Activated T-helper 1 cell treated with anti-CD3 and anti-CD28 coated beads, Interleukin-12 subunit alpha, Interleukin-12 subunit beta, Interleukin-2, Interleukin-4 antibody, amounts not matched to agents 30 ng/mL and 10 ng/mL and 1 ng/mL, durations not matched to agents 14 hours and 24 hours and 36 hours (primary cell): ENCODE measurements around the gene HDAC8. TPM values are rescaled to one million over a fixed set of nuclear protein-coding genes. Genes with fewer than 3 reads are reported as not detected.
"Not testable (repeated sequence)": the region's sequence is repeated elsewhere in the genome, so short reads cannot be mapped to it uniquely, and the experiment has no call there.

Experiments used
- DNase-seq: peaks from one replicate; pipeline ENCODE4 v3.0.0; 2021; ENCODE audit warnings: low spot score
- H3K27ac Mint-ChIP-seq: one replicate; pipeline ENCODE4 v1.8.0; 2021; ENCODE audit warnings: mild to moderate bottlenecking, mixed read lengths
- H3K27me3 Mint-ChIP-seq: one replicate; pipeline ENCODE4 v1.8.0; 2022; ENCODE audit warnings: mild to moderate bottlenecking, moderate library complexity, mixed read lengths; ENCODE audit not compliant: insufficient read depth
- H3K36me3 Mint-ChIP-seq: one replicate; pipeline ENCODE4 v1.8.0; 2021; ENCODE audit warnings: low read depth, mixed read lengths
- H3K4me1 Mint-ChIP-seq: one replicate; pipeline ENCODE4 v1.8.0; 2021; ENCODE audit warnings: low read depth, mixed read lengths
- H3K4me3 Mint-ChIP-seq: one replicate; pipeline ENCODE4 v1.8.0; 2021; ENCODE audit warnings: mild to moderate bottlenecking, moderate library complexity, mixed read lengths
- H3K9me3 Mint-ChIP-seq: one replicate; pipeline ENCODE4 v1.8.0; 2021; ENCODE audit warnings: mixed read lengths
- intact Hi-C: fragments of 100-400 bp; cut with micrococcal nuclease; formaldehyde crosslinking; loops from one replicate; pipeline ENCODE4 v1.15.1; 2024
- total RNA-seq: library from RNA; stranded (reverse); gene quantifications from 2 replicates; pipeline ENCODE4 v1.2.3, GENCODE V29; 2022

HDAC8 gene
- total RNA-seq, 1 donor from 2014 or later, result 30.6 TPM

- H3K4me3 Mint-ChIP-seq, result no peak overlapping the region
- H3K4me1 Mint-ChIP-seq, result no peaks in the 10 kb centered on the region
- no peaks in the 10 kb centered on the region for H3K9me3 Mint-ChIP-seq
- DNase-seq, result no peak
- H3K27ac Mint-ChIP-seq, result no peak overlapping the region
- no peaks in the 10 kb centered on the region for H3K27me3 Mint-ChIP-seq
- intact Hi-C loops, result no loop called here
- peaks cover 16% of the 10 kb centered on the region for H3K36me3 Mint-ChIP-seq
These were observed 102.5 kb downstream of the HDAC8 start for GRCh38 chrX:72470117-72470516.

DNA sequence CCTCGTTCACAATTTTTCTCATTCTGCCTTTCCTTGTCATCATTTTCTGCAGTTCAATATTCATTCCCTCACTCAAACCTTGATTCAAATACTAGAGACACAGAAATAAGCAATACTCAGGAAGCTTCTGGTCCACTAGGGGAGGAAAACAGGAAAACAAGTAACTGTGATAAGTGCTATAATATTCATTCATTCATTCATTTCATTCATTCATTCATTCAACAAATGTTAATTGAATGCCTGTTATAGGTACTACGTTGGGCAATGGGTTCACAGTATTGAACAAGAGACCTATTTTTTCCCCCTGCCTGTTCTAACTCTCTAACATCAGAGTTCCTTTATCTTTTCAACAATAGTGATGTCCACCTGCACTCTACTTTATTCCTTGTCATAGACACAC, 104.0 kb downstream of the HDAC8 start:
- intact Hi-C loops, result no loop called here
- Mint-ChIP-seq H3K4me3 (no peak overlapping the region), H3K9me3 (no peaks in the 10 kb centered on the region), H3K36me3 (peaks cover 22% of the 10 kb centered on the region), H3K4me1 (no peaks in the 10 kb centered on the region), H3K27ac (no peak overlapping the region), H3K27me3 (no peaks in the 10 kb centered on the region)
- no peak for DNase-seq

GRCh38 chrX:72467135-72467534, 105.5 kb downstream of the HDAC8 start:
- H3K4me1 Mint-ChIP-seq, result no peaks in the 10 kb centered on the region
- H3K4me3 Mint-ChIP-seq, result no peak overlapping the region
- no peaks in the 10 kb centered on the region for H3K9me3 Mint-ChIP-seq
- H3K27ac Mint-ChIP-seq, result no peak overlapping the region
- no peak for DNase-seq
- intact Hi-C loops, result no loop called here
- H3K27me3 Mint-ChIP-seq, result no peaks in the 10 kb centered on the region
- H3K36me3 Mint-ChIP-seq, result peaks cover 25% of the 10 kb centered on the region

GRCh38 chrX:72466493-72466892, 106.2 kb downstream of the HDAC8 start:
- H3K36me3 Mint-ChIP-seq, result peaks cover 26% of the 10 kb centered on the region
- H3K9me3 Mint-ChIP-seq, result no peaks in the 10 kb centered on the region
- no peak overlapping the region for H3K4me3 Mint-ChIP-seq
- H3K4me1 Mint-ChIP-seq, result no peaks in the 10 kb centered on the region
- H3K27me3 Mint-ChIP-seq, result no peaks in the 10 kb centered on the region
- no peak overlapping the region for H3K27ac Mint-ChIP-seq
- no peak for DNase-seq
- intact Hi-C loops, result no loop called here

GRCh38 chrX:72465889-72466288, 106.8 kb downstream of the HDAC8 start:
- Mint-ChIP-seq H3K27ac (no peak overlapping the region), H3K27me3 (no peaks in the 10 kb centered on the region), H3K4me1 (no peaks in the 10 kb centered on the region), H3K36me3 (peaks cover 26% of the 10 kb centered on the region), H3K9me3 (no peaks in the 10 kb centered on the region), H3K4me3 (no peak overlapping the region)
- intact Hi-C loops, result no loop called here
- DNase-seq, result no peak

- H3K27me3 Mint-ChIP-seq, result no peaks in the 10 kb centered on the region
- peaks cover 16% of the 10 kb centered on the region for H3K36me3 Mint-ChIP-seq
- no peak overlapping the region for H3K4me3 Mint-ChIP-seq
- intact Hi-C loops, result no loop called here
- H3K4me1 Mint-ChIP-seq, result no peaks in the 10 kb centered on the region
- H3K27ac Mint-ChIP-seq, result no peak overlapping the region
- H3K9me3 Mint-ChIP-seq, result no peaks in the 10 kb centered on the region
- DNase-seq, result no peak
These were observed 110.9 kb downstream of the HDAC8 start for GRCh38 chrX:72461766-72462165.

- Mint-ChIP-seq H3K4me1 (no peaks in the 10 kb centered on the region), H3K9me3 (no peaks in the 10 kb centered on the region), H3K27ac (no peak overlapping the region), H3K36me3 (peaks cover 16% of the 10 kb centered on the region), H3K4me3 (no peak overlapping the region), H3K27me3 (no peaks in the 10 kb centered on the region)
- no peak for DNase-seq
- intact Hi-C loops, result no loop called here
These were observed 111.4 kb downstream of the HDAC8 start for GRCh38 chrX:72461288-72461687.

GRCh38 chrX:72460715-72461114, 111.9 kb downstream of the HDAC8 start:
- Mint-ChIP-seq H3K36me3 (peaks cover 16% of the 10 kb centered on the region), H3K27me3 (no peaks in the 10 kb centered on the region), H3K27ac (no peak overlapping the region), H3K4me1 (no peaks in the 10 kb centered on the region), H3K9me3 (no peaks in the 10 kb centered on the region), H3K4me3 (no peak overlapping the region)
- intact Hi-C loops, result no loop called here
- DNase-seq, result no peak

DNA sequence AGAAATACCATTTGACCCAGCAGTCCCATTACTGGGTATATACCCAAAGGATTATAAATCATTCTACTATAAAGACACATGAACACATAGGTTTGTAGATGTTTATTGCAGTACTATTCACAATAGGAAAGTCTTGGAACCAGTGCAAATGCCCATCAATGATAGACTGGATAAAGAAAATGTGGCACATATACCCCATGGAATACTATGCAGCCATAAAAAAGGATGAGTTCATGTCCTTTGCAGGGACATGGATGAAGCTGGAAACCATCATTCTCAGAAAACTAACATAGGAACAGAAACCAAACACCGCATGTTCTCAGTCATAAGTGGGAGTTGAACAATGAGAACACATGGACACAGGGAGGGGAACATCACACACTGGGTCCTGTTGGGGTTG, 123.6 kb downstream of the HDAC8 start:
- DNase-seq, H3K9me3 Mint-ChIP-seq, intact Hi-C loops, H3K27me3 Mint-ChIP-seq, H3K4me3 Mint-ChIP-seq, H3K27ac Mint-ChIP-seq, H3K4me1 Mint-ChIP-seq: not testable (repeated sequence)
- peaks cover 15% of the 10 kb centered on the region for H3K36me3 Mint-ChIP-seq

GRCh38 chrX:72440764-72441163, 131.9 kb downstream of the HDAC8 start:
- Mint-ChIP-seq H3K36me3 (peaks cover 26% of the 10 kb centered on the region), H3K9me3 (peaks cover 24% of the 10 kb centered on the region)
- intact Hi-C loops, H3K4me3 Mint-ChIP-seq, H3K27ac Mint-ChIP-seq, H3K4me1 Mint-ChIP-seq, H3K27me3 Mint-ChIP-seq, DNase-seq: not testable (repeated sequence)

- Mint-ChIP-seq H3K9me3 (peaks cover 27% of the 10 kb centered on the region), H3K36me3 (peaks cover 37% of the 10 kb centered on the region), H3K4me3 (no peak overlapping the region), H3K4me1 (no peaks in the 10 kb centered on the region), H3K27ac (no peak overlapping the region), H3K27me3 (no peaks in the 10 kb centered on the region)
- no peak for DNase-seq
- intact Hi-C loops, result no loop called here
These were observed 136.6 kb downstream of the HDAC8 start for GRCh38 chrX:72436010-72436409.

DNA sequence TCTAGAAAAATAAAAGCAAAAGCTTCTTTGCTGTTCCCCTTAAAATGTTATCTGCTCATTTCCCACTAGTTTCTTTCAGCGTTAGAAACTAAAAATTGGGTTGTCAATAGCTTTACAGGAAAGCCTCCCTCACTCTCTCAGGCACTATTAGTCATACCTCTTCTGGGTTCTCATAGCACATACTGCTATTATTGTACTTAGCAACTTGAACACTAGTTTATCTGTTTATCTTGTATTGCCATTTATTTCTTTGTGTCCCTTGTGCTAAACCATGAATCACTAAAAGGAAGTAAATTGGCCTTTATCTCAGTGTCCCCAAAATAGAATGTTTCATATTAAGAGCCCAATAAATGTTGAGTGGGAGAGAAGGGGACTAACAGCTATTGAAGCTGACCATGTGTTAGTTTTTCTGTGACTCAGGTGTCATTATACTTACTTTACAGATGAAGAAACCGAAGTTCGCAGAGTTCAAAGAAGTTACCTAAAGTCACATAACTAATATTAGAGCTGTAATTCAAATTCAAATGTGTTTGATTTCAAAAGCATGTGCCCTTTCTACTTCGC, 142.2 kb downstream of the HDAC8 start:
- intact Hi-C loops, result no loop called here
- H3K4me1 Mint-ChIP-seq, result no peaks in the 10 kb centered on the region
- DNase-seq, result no peak
- peaks cover 14% of the 10 kb centered on the region for H3K36me3 Mint-ChIP-seq
- H3K4me3 Mint-ChIP-seq, result no peak overlapping the region
- no peak overlapping the region for H3K27ac Mint-ChIP-seq
- H3K27me3 Mint-ChIP-seq, result no peaks in the 10 kb centered on the region
- H3K9me3 Mint-ChIP-seq, result peaks cover 3% of the 10 kb centered on the region

GRCh38 chrX:72421797-72422196, 150.8 kb downstream of the HDAC8 start:
- peaks cover 19% of the 10 kb centered on the region for H3K9me3 Mint-ChIP-seq
- H3K36me3 Mint-ChIP-seq, result peaks cover 3% of the 10 kb centered on the region
- H3K27me3 Mint-ChIP-seq, result no peaks in the 10 kb centered on the region
- DNase-seq, result no peak
- intact Hi-C loops, result no loop called here
- H3K27ac Mint-ChIP-seq, result no peak overlapping the region
- H3K4me1 Mint-ChIP-seq, result no peaks in the 10 kb centered on the region
- no peak overlapping the region for H3K4me3 Mint-ChIP-seq

DNA sequence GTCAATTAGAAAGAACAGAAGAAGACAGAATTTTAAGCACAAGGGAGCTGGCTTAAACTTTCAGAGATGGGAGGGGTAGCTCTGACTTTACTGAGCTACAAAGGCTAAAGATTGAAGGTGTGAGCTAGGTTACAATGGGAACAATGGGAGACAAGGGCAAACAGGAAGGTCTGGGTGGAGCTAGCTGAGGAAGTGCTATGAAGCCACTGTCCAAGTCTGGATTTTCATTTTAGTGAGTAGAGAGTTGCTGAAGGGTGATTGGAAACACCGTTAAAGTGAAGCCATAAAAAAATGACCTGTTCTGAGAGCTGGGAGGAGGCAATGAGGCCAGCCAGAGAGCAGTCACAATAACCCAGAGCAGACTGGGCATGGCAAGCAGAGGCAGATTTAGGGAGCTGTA, 162.7 kb downstream of the HDAC8 start:
- DNase-seq, result no peak
- no peak overlapping the region for H3K4me3 Mint-ChIP-seq
- H3K27ac Mint-ChIP-seq, result no peak overlapping the region
- peaks cover 18% of the 10 kb centered on the region for H3K4me1 Mint-ChIP-seq
- no peaks in the 10 kb centered on the region for H3K27me3 Mint-ChIP-seq
- peaks cover 16% of the 10 kb centered on the region for H3K36me3 Mint-ChIP-seq
- peaks cover 9% of the 10 kb centered on the region for H3K9me3 Mint-ChIP-seq
- intact Hi-C loops, result no loop called here
